Fibroblast of the aortic adventitia (primary cell): ENCODE data around the gene LDAH. TPM values are rescaled to one million over a fixed set of nuclear protein-coding genes. Genes with fewer than 3 reads are reported as not detected.
"Not testable (repeated sequence)": the region's sequence is repeated elsewhere in the genome, so short reads cannot be mapped to it uniquely, and the experiment has no call there.

Source experiments
- DNase-seq: peaks from one replicate; pipeline ENCODE4 v3.0.0-alpha.2; 2010; ENCODE audit warnings: low read depth
- H3K4me3 ChIP-seq: 2 replicates; pipeline ENCODE4 v1.5.1; 2011; ENCODE audit warnings: low read depth, mild to moderate bottlenecking, control low read depth, low read length, moderate library complexity
- CTCF ChIP-seq: IDR thresholded peaks from 2 replicates; pipeline ENCODE4 v1.5.1; 2011; ENCODE audit warnings: mild to moderate bottlenecking, low read length, control low read depth, inconsistent platforms; ENCODE audit not compliant: insufficient read depth
- total RNA-seq: library from RNA; depleted of rRNA; stranded (reverse); fragments of >200 nt; gene quantifications from 2 replicates; pipeline ENCODE4 v1.2.3, GENCODE V29; 2012; ENCODE audit warnings: low replicate concordance

LDAH gene
- total RNA-seq, 1 donor, result 21.8 TPM

DNA sequence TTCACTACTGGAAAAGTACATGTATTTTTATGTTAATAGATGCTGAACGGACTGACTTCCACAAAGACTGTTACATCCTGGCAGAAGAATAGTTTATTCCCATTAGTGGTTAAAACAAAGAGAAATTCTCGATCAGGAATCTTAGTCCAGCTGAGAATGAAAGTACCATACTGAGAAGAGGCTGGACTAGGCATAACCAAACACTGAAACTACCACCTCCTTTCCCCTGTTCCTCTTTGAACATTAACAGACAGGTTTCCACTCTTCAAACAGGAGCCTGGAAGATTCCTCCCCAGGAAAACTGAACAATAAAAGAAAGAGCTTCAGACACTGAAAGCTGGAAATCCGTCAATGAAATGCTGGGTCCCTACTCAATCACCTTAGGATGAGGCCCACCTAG is 25.8 kb downstream of the LDAH start:
- TF ChIP-seq CTCF, result no peak
- no peak for DNase-seq
- no peak overlapping the region for H3K4me3 ChIP-seq

DNA sequence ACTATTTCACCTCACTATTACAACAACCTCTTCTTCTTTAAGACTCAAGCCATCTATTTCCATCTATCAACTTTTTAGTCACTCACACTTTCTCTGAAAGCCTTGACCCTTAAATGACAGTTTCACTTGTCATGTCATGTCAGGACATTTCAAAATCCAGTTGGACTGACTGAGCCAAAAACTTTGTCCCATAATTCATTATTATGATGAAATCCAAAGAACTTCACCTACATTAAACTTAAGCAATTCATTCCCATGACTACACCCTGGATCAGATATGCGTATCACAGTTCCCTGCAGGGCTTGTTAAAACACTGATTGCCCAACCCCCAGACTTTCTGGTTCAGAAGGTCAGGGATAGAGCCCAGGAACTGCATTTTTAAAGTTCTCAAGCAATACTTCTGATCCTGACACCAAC is 26.5 kb downstream of the LDAH start:
- DNase-seq, result peak; percentile 60
- no peak for TF ChIP-seq CTCF
- H3K4me3 ChIP-seq, result no peak overlapping the region

- not testable (repeated sequence) for H3K4me3 ChIP-seq, DNase-seq
These were observed 29.0 kb downstream of the LDAH start for GRCh38 chr2:20793944-20794343.

GRCh38 chr2:20781656-20782265 is 41.1 kb downstream of the LDAH start:
- peak; percentile 64 for TF ChIP-seq CTCF
- no peak overlapping the region for H3K4me3 ChIP-seq
- peak; percentile 25 for DNase-seq

- no peak overlapping the region for H3K4me3 ChIP-seq
- no peak for DNase-seq
- no peak for TF ChIP-seq CTCF
These were observed 51.6 kb downstream of the LDAH start for GRCh38 chr2:20771299-20771698.

DNA sequence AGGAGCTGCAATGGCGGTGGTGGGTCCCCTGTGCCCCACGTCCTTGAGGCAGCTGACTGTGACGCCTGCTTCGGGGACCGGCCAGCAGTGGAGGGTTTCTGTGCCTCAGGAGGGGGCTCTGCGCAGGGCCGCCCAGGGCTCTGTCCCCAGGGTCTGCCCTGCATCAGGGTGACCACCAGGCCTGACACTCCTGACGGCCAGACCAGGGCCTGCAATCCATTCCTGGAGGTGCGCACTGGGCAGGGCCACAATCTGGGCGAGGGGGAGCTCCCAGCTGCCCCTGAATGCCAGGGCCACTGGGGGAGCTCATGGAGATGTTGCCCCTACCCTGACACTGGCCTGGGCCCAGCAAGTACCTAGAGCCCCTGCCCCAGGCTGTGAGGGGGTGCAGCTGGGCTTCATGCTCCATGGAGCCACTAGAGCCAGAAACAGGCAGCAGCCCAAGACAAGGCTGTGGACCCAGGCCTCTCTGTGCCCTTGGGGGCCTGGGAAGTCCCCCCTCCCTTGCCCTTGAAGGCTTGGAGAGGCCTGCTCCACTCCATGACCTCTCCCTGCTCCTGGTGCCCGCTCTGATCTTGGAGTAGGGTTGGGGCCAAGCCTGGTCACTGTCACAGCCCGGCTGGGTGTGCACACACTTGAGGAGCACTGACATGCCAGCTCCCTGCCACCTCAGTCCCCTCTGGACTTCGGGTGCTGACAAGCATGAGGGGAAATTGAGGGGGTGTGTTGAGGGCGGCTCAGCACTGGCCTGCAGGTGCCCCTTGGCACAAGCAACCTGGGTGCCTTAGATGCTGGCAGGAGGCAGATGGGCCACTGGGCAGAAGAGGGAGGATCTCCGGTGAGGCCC is 55.9 kb downstream of the LDAH start:
- DNase-seq, result no peak
- TF ChIP-seq CTCF, result no peak
- H3K4me3 ChIP-seq, result no peak overlapping the region

GRCh38 chr2:20766213-20766612 is 56.7 kb downstream of the LDAH start:
- TF ChIP-seq CTCF, result no peak
- no peak for DNase-seq
- H3K4me3 ChIP-seq, result no peak overlapping the region
